Measurements from ENCODE around the gene FNDC4. TPM values are rescaled to one million over a fixed set of nuclear protein-coding genes. Genes with fewer than 3 reads are reported as not detected.

FNDC4 gene
- total RNA-seq, 1 donor from 2014 or later = 10.5 TPM

- Mint-ChIP-seq H3K27me3 (ENCODE audit: unreplicated experiment) (peaks cover 33% of the 10 kb centered on the region), H3K36me3 (ENCODE audit: unreplicated experiment) (no peaks in the 10 kb centered on the region), H3K4me1 (ENCODE audit: unreplicated experiment) (peaks cover 13% of the 10 kb centered on the region), H3K9me3 (ENCODE audit: unreplicated experiment) (no peaks in the 10 kb centered on the region), H3K4me3 (ENCODE audit: unreplicated experiment) (peak overlapping the region; percentile 70), H3K27ac (ENCODE audit: unreplicated experiment) (no peak overlapping the region)
- TF ChIP-seq CTCF (IDR thresholded peaks at IDR 0.05) = no peak
- DNase-seq (ENCODE audit: extremely low spot score, unreplicated experiment) = no peak
These were observed 1.1 kb downstream of the FNDC4 start for GRCh38 chr2:27493948-27494283.

GRCh38 chr2:27492557-27492956 lies 2.4 kb downstream of the FNDC4 start:
- DNase-seq (ENCODE audit: extremely low spot score, unreplicated experiment) = no peak
- no peak overlapping the region for H3K27ac Mint-ChIP-seq (ENCODE audit: unreplicated experiment)
- peaks cover 20% of the 10 kb centered on the region for H3K27me3 Mint-ChIP-seq (ENCODE audit: unreplicated experiment)
- H3K4me1 Mint-ChIP-seq (ENCODE audit: unreplicated experiment) = peaks cover 18% of the 10 kb centered on the region
- TF ChIP-seq CTCF (IDR thresholded peaks at IDR 0.05) = no peak
- H3K4me3 Mint-ChIP-seq (ENCODE audit: unreplicated experiment) = no peak overlapping the region
- no peaks in the 10 kb centered on the region for H3K9me3 Mint-ChIP-seq (ENCODE audit: unreplicated experiment)
- H3K36me3 Mint-ChIP-seq (ENCODE audit: unreplicated experiment) = no peaks in the 10 kb centered on the region

- Mint-ChIP-seq H3K4me3 (ENCODE audit: unreplicated experiment) (peak within 1 kb of the TSS; percentile 95), H3K27me3 (ENCODE audit: unreplicated experiment) (no peaks in the 10 kb centered on the region), H3K27ac (ENCODE audit: unreplicated experiment) (peak within 1 kb of the TSS; percentile 90), H3K9me3 (ENCODE audit: unreplicated experiment) (no peaks in the 10 kb centered on the region), H3K36me3 (ENCODE audit: unreplicated experiment) (peaks cover 8% of the 10 kb centered on the region), H3K4me1 (ENCODE audit: unreplicated experiment) (peaks cover 12% of the 10 kb centered on the region)
- peak; percentile 98 for DNase-seq (ENCODE audit: extremely low spot score, unreplicated experiment)
- TF ChIP-seq CTCF (IDR thresholded peaks at IDR 0.05) = no peak
These were observed 5.3 kb downstream of the FNDC4 start, which contains the start of gene IFT172 for GRCh38 chr2:27489498-27490397. IFT172 (minus strand) TSS chr2:27489743; CDS start chr2:27489653, 90 bp downstream.

- no peak for DNase-seq (ENCODE audit: extremely low spot score, unreplicated experiment)
- peak; percentile 12 for TF ChIP-seq CTCF (IDR thresholded peaks at IDR 0.05)
- Mint-ChIP-seq H3K27ac (ENCODE audit: unreplicated experiment) (peak overlapping the region; percentile 90), H3K9me3 (ENCODE audit: unreplicated experiment) (no peaks in the 10 kb centered on the region), H3K4me3 (ENCODE audit: unreplicated experiment) (peak overlapping the region; percentile 95), H3K36me3 (ENCODE audit: unreplicated experiment) (peaks cover 8% of the 10 kb centered on the region), H3K4me1 (ENCODE audit: unreplicated experiment) (peaks cover 12% of the 10 kb centered on the region), H3K27me3 (ENCODE audit: unreplicated experiment) (no peaks in the 10 kb centered on the region)
These were observed 5.9 kb downstream of the FNDC4 start for GRCh38 chr2:27489118-27489497.

- no peak overlapping the region for H3K4me3 Mint-ChIP-seq (ENCODE audit: unreplicated experiment)
- no peak overlapping the region for H3K27ac Mint-ChIP-seq (ENCODE audit: unreplicated experiment)
- peaks cover 12% of the 10 kb centered on the region for H3K4me1 Mint-ChIP-seq (ENCODE audit: unreplicated experiment)
- H3K36me3 Mint-ChIP-seq (ENCODE audit: unreplicated experiment) = peaks cover 21% of the 10 kb centered on the region
- H3K27me3 Mint-ChIP-seq (ENCODE audit: unreplicated experiment) = no peaks in the 10 kb centered on the region
- TF ChIP-seq CTCF (IDR thresholded peaks at IDR 0.05) = no peak
- H3K9me3 Mint-ChIP-seq (ENCODE audit: unreplicated experiment) = no peaks in the 10 kb centered on the region
- no peak for DNase-seq (ENCODE audit: extremely low spot score, unreplicated experiment)
These were observed 9.5 kb downstream of the FNDC4 start for GRCh38 chr2:27485496-27485895.

Measured in osteocyte (in vitro differentiated cells).